Left forelimb (tissue), 1 donor: Measurements from ENCODE around the gene TWNK.

Experiments
- DNase-seq: peaks from one replicate; pipeline ENCODE4 v3.0.0-alpha.2; 2018; ENCODE audit warnings: low spot score

TWNK gene

GRCh38 chr10:101011517-101012423 lies 24.4 kb downstream of the TWNK start:
- no peak for DNase-seq

- peak; percentile 82 for DNase-seq
Measured at GRCh38 chr10:101012525-101013364, 25.4 kb downstream of the TWNK start.

DNA sequence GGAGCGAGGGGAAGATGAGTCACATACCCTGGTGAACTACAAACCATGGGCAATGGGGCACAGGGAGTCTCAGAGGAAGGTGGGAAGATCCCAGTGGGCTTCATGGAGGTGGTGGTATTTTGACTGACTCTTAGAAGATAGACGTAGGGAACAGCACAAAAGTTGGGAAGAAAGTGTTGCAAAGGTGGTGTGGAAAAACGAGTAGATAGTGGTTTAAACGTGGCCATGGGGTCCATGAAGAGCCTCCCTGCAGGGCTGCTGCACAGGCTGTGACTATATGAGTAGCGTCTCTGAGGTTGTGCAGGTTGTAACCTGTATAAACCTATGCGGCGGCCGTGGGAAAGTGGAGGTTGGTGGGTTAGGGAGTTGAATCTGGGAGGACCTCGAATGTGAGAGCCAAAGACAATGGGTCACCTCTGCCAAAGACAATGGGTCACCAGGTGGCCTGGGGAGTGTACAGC lies 26.1 kb downstream of the TWNK start:
- DNase-seq = no peak

GRCh38 chr10:101014230-101014884 lies 27.0 kb downstream of the TWNK start:
- peak; percentile 88 for DNase-seq

DNA sequence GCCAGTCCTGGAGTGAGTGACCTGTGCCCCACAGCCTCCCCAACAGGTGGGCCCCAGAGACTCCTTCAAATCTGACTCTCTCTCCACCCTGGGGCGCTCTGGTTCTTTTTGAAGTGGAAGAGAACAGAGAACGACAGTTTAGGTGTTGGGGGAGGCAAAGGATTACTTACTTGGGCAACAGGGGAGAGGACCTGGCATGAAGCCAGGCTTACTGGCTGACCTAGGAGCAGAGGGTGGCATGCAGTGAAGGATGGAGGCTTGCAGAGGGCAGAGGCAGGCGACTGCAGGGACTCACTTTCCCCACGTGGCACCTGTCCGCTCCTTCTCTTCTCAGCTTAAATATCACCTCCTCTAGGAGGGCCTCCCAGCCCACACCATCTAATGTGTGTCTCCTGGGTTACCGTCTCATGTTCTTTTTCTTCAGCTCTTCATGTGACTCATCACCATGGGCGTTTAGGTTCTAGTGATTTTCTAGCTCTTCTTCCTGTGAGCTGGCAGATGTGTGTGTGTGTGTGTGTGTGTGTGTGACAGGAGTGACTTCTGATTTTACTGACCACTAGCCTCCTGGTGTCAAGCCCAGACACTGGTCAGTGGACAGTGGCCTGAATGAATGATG lies 27.7 kb downstream of the TWNK start:
- no peak for DNase-seq

GRCh38 chr10:101015582-101015973 lies 28.2 kb downstream of the TWNK start:
- DNase-seq = no peak

DNA sequence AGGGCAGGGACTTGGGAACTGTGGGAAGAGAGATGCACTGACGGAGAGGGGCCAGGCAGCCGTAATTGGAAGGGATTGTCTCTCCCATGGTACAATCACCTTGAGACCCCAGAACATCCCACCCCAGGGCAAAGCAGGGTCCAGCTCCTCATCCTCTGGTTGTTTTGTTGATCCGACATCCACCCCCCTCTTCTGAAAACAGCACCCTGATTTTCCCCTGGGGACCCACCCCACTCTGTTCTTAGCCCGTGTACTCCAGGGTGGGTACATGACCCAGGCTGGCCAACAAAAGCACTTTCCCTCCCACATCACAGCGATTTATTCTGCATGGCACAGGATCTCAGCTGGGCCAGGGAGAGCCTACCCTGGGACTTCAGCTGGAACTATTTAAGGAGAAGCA lies 29.5 kb downstream of the TWNK start:
- no peak for DNase-seq

- DNase-seq = no peak
Measured at GRCh38 chr10:101018118-101018599, 30.8 kb downstream of the TWNK start.

DNA sequence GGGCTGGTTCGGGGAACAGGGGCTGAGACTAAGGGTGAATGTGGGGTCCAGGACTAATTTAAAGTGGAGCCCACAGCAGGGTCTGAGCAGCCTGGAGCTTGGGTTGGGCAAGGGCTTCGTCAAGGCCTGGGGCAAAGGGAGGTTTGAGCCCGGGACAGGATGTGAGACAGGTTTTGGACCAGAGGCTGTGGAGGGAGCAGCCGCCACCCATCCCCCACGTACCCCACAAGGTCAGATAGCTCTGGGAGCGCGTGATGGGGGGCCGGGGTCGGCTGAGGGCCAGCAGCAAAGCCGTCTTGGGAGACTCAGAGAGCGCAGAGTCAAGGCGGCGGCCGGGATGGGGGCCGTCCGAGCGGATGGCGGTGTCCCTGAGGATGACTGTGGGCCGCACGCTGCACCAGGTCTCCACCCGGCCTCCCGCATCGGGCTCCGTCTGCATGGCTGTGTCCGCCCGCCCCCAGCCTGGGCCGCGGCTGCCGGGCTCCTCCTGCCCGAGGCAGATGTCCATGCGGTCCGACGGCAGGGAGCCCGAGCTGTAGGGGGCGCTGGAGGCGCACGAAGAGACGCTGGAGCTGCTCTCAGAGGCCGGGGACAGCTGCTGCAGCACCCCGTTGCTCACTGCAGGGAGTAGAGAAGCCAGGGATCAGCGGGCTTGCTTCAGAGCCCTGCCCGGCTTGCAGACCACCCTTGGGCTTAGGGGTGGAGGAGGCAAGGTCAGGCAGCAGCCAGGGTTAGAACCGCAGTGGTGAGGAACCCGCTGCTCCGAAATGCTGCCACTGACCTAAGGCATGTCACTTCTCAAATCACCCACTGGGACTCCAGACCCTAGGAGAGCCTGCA lies 31.5 kb downstream of the TWNK start:
- DNase-seq = peak; percentile 84

GRCh38 chr10:101019440-101019703 lies 32.0 kb downstream of the TWNK start:
- no peak for DNase-seq

DNA sequence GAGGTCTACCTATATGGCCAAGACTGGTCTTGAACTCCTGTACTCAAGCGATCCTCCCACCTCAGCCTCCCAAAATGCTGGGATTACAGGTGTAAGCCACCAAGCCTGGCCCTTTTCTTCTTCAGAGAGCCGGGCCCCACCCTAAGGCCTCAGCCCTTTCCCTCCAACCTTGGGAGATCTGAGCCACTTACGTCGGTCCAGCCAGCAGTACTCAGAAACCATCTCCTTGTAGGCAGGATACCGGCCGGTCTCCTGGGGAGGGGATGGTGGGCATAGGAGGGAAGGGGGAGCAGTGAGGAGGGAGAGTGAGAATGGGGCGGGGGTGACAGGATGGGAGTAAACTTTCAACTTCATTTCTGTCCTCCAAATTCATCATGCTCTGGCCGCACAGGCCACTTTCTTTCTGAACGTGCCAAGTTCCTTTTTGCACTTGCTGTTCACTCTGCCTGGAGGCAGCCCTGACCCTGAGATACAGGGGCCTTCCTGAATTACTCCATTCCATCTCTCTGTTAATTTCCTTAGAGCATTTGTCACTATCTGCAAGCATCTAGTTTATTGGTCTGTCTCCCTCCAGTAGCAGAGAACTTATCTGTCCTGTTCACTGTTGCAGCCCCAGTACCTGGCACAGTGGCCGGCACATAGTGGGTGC lies 33.2 kb downstream of the TWNK start:
- no peak for DNase-seq

- DNase-seq = no peak
Measured at GRCh38 chr10:101021239-101021638, 33.9 kb downstream of the TWNK start.

DNA sequence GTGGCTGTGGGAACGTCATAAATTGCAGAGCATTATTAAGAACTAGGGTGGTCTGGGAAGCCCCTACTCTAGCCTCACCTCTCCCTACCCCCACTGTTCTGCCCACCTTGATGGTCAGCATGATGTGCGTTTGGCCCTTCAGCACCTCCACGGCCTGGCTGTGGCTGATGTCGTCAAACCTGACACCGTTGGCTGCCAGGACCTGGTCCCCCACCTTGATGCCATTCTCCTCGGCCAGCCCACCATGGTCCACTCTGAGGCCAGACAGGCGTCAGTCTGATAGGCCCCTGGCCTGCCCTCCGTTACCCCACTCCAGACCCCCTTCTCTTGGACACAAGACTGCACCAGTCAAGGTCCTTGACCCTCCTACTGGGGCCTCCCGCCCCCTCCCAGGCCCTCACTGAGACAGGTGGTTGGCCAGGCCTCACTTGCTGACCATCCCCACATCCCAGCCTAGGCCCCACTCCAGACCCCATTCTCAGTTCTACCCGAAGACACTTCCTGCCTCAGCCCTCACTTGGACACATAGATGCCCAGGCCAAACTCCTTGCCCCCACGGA lies 34.4 kb downstream of the TWNK start:
- DNase-seq = no peak

DNA sequence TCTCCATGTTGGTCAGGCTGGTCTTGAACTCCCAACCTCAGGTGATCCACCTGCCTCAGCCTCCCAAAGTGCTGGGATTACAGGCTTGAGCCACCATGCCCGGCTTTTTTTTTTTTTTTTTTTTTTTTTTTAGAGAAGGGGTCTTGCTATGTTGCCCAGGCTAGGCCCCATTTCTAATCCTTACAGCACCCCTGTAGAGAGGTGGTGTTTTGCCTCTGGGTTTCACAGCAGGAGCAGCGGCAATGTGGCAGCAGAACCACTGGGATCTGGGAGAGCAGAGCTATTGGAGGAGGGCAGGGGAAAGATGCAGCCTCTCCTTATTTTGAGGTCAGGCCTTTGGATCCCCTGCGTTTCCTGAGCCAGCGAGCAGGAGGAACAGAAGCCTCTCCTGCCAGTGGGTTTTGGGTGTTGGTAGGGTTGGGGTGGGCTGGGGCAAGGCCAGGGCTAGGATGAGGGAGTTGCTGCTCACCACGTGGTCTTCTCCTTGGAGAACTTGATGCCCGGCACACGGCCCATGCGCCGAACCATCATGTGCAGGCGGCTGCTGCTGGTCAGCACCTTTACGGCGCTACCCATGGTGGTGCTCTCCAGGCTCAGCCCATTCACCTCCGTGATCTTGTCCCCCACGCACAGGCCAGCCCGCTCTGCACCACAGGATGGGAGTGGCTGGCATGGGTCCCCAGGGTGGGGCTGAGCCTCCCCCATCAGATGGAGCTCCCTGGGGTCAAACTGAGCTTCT lies 35.8 kb downstream of the TWNK start:
- DNase-seq = no peak

- DNase-seq = no peak
Measured at GRCh38 chr10:101027106-101027720, 39.9 kb downstream of the TWNK start.

GRCh38 chr10:101028446-101029337 lies 41.3 kb downstream of the TWNK start:
- DNase-seq = no peak

- DNase-seq = no peak
Measured at GRCh38 chr10:101029520-101030295, 42.4 kb downstream of the TWNK start.
